HG03575 (cell line): Measurements from ENCODE around the gene ADRA2B.
"Not testable (repeated sequence)": the region's sequence is repeated elsewhere in the genome, so short reads cannot be mapped to it uniquely, and the experiment has no call there.

Source experiments
- ATAC-seq: cut with Tn5 transposase; IDR thresholded peaks from one replicate; pipeline ENCODE4 v1.9.1; 2021; ENCODE audit not compliant: unreplicated experiment, insufficient number of reproducible peaks, low FRiP score; ENCODE audit errors: extremely low read depth

The ADRA2B gene

GRCh38 chr2:96097441-96097840, 18.9 kb downstream of the ADRA2B start:
- no peak for ATAC-seq

GRCh38 chr2:96095116-96095636, 21.2 kb downstream of the ADRA2B start:
- no peak for ATAC-seq

GRCh38 chr2:96093528-96093927, 22.8 kb downstream of the ADRA2B start:
- ATAC-seq, result no peak

- ATAC-seq, result no peak
Measured at GRCh38 chr2:96092951-96093350, 23.4 kb downstream of the ADRA2B start.

- ATAC-seq, result no peak
Measured at GRCh38 chr2:96092573-96092877, 23.8 kb downstream of the ADRA2B start.

- ATAC-seq, result no peak
Measured at GRCh38 chr2:96091711-96092572, 24.4 kb downstream of the ADRA2B start.

- no peak for ATAC-seq
Measured at GRCh38 chr2:96091141-96091710, 25.1 kb downstream of the ADRA2B start.

GRCh38 chr2:96090196-96090926, 26.0 kb downstream of the ADRA2B start:
- ATAC-seq, result no peak

- no peak for ATAC-seq
Measured at GRCh38 chr2:96089356-96090195, 26.8 kb downstream of the ADRA2B start.

GRCh38 chr2:96088340-96089335, 27.7 kb downstream of the ADRA2B start:
- no peak for ATAC-seq

- no peak for ATAC-seq
Measured at GRCh38 chr2:96087130-96087529, 29.2 kb downstream of the ADRA2B start.

- no peak for ATAC-seq
Measured at GRCh38 chr2:96085541-96086355, 30.6 kb downstream of the ADRA2B start.

- not testable (repeated sequence) for ATAC-seq
Measured at GRCh38 chr2:96084858-96085518, 31.4 kb downstream of the ADRA2B start.

- no peak for ATAC-seq
Measured at GRCh38 chr2:96083989-96084857, 32.1 kb downstream of the ADRA2B start.

GRCh38 chr2:96083064-96083939, 33.1 kb downstream of the ADRA2B start:
- ATAC-seq, result no peak
